H9 (cell line): Measurements from ENCODE around the gene ATF6. TPM values are rescaled to one million over a fixed set of nuclear protein-coding genes. Genes with fewer than 3 reads are reported as not detected.

Experiments used
- DNase-seq: peaks from one replicate; pipeline ENCODE4 v3.0.0-alpha.2; 2017
- H2AFZ ChIP-seq: one replicate; pipeline ENCODE4 v1.6.1; 2013; ENCODE audit warnings: mild to moderate bottlenecking, low read length, control low read depth, moderate library complexity
- H2AK5ac ChIP-seq: 2 replicates; pipeline ENCODE4 v1.6.1; 2013; ENCODE audit warnings: low read length, control low read depth, mixed read lengths; ENCODE audit not compliant: insufficient read length
- H2BK120ac ChIP-seq: one replicate; pipeline ENCODE4 v1.6.1; 2013; ENCODE audit warnings: low read depth, mild to moderate bottlenecking, low read length, control low read depth, inconsistent platforms; ENCODE audit not compliant: poor library complexity, severe bottlenecking
- H2BK12ac ChIP-seq: 2 replicates; pipeline ENCODE4 v1.6.1; 2013; ENCODE audit warnings: low read length, control low read depth, mixed read lengths, low read depth; ENCODE audit not compliant: insufficient read length
- H2BK15ac ChIP-seq: 2 replicates; pipeline ENCODE4 v1.6.1; 2013; ENCODE audit warnings: low read depth, low read length, control low read depth
- H2BK20ac ChIP-seq: one replicate; pipeline ENCODE4 v1.6.1; 2013; ENCODE audit warnings: low read depth, mild to moderate bottlenecking, low read length, control low read depth, inconsistent platforms; ENCODE audit not compliant: poor library complexity, severe bottlenecking
- H2BK5ac ChIP-seq: 2 replicates; pipeline ENCODE4 v1.6.1; 2013; ENCODE audit warnings: low read length, control low read depth, mixed read lengths; ENCODE audit not compliant: insufficient read length
- H3K14ac ChIP-seq: 2 replicates; pipeline ENCODE4 v1.6.1; 2013; ENCODE audit warnings: low read length, control low read depth; ENCODE audit not compliant: insufficient read depth
- H3K18ac ChIP-seq: 2 replicates; pipeline ENCODE4 v1.6.1; 2013; ENCODE audit warnings: low read depth, mild to moderate bottlenecking, mixed read lengths, low read length, control low read depth; ENCODE audit not compliant: insufficient read length
- H3K23ac ChIP-seq: 2 replicates; pipeline ENCODE4 v1.6.1; 2013; ENCODE audit warnings: low read length, control low read depth, mixed read lengths, low read depth; ENCODE audit not compliant: insufficient read length
- H3K23me2 ChIP-seq: 2 replicates; pipeline ENCODE4 v1.6.1; 2013; ENCODE audit warnings: low read depth, mild to moderate bottlenecking, mixed read lengths, low read length, control low read depth; ENCODE audit not compliant: insufficient read length, poor library complexity, severe bottlenecking
- H3K27ac ChIP-seq: 2 replicates; pipeline ENCODE4 v1.5.1; 2013; ENCODE audit warnings: low read length, control low read depth, mixed read lengths, low read depth; ENCODE audit not compliant: insufficient read length
- H3K27me3 ChIP-seq: 2 replicates; pipeline ENCODE4 v1.6.1; 2013; ENCODE audit warnings: low read length, control low read depth, inconsistent platforms; ENCODE audit not compliant: insufficient read depth
- H3K4ac ChIP-seq: 2 replicates; pipeline ENCODE4 v1.6.1; 2013; ENCODE audit warnings: low read depth, mild to moderate bottlenecking, control low read depth, inconsistent platforms, low read length, moderate library complexity
- H3K4me1 ChIP-seq: 2 replicates; pipeline ENCODE4 v1.6.1; 2013; ENCODE audit warnings: low read length, control low read depth, inconsistent platforms; ENCODE audit not compliant: insufficient read depth
- H3K4me2 ChIP-seq: 2 replicates; pipeline ENCODE4 v1.6.1; 2013; ENCODE audit warnings: low read length, control low read depth, mixed read lengths; ENCODE audit not compliant: insufficient read length, insufficient read depth
- H3K56ac ChIP-seq: 2 replicates; pipeline ENCODE4 v1.6.1; 2013; ENCODE audit warnings: low read depth, mild to moderate bottlenecking, mixed read lengths, low read length, control low read depth; ENCODE audit not compliant: insufficient read length
- H3K79me1 ChIP-seq: 2 replicates; pipeline ENCODE4 v1.6.1; 2013; ENCODE audit warnings: low read depth, mild to moderate bottlenecking, moderate library complexity, low read length, control low read depth, inconsistent platforms; ENCODE audit not compliant: insufficient read depth, poor library complexity, severe bottlenecking
- H3K79me2 ChIP-seq: 2 replicates; pipeline ENCODE4 v1.6.1; 2013; ENCODE audit warnings: low read length, control low read depth, inconsistent platforms; ENCODE audit not compliant: insufficient read depth
- H3K9ac ChIP-seq: 2 replicates; pipeline ENCODE4 v1.6.1; 2013; ENCODE audit warnings: low read length, control low read depth, mixed read lengths; ENCODE audit not compliant: insufficient read length; ENCODE audit errors: extremely low read depth
- H3K9me3 ChIP-seq: one replicate; pipeline ENCODE4 v1.6.1; 2013; ENCODE audit warnings: low read depth, low read length, inconsistent platforms; ENCODE audit not compliant: control insufficient read depth
- H3T11ph ChIP-seq: one replicate; pipeline ENCODE4 v1.6.1; 2013; ENCODE audit warnings: mild to moderate bottlenecking, low read length, control low read depth, inconsistent platforms
- H4K20me1 ChIP-seq: one replicate; pipeline ENCODE4 v1.6.1; 2013; ENCODE audit not compliant: control insufficient read depth, insufficient read length, insufficient read depth
- H4K5ac ChIP-seq: 2 replicates; pipeline ENCODE4 v1.6.1; 2013; ENCODE audit warnings: low read depth, mild to moderate bottlenecking, mixed read lengths, low read length, control low read depth; ENCODE audit not compliant: insufficient read length
- H4K8ac ChIP-seq: replicated peaks from 2 replicates; pipeline ENCODE4 v1.6.1; 2013; ENCODE audit warnings: low read length, control low read depth, mixed read lengths, low read depth; ENCODE audit not compliant: insufficient read length
- H4K91ac ChIP-seq: 2 replicates; pipeline ENCODE4 v1.6.1; 2013; ENCODE audit warnings: low read depth, mild to moderate bottlenecking, moderate library complexity, mixed read lengths, low read length, control low read depth; ENCODE audit not compliant: insufficient read length
- H3K27ac Mint-ChIP-seq, 3 experiments: 2 replicates in 2 of 3; 3 replicates in 1 of 3; pipeline ENCODE4 v1.8.0; 2020 to 2021; ENCODE audit warnings: mixed read lengths in 3 of 3, mild to moderate bottlenecking in 1 of 3, moderate library complexity in 1 of 3
- H3K27me3 Mint-ChIP-seq: 2 replicates; pipeline ENCODE4 v1.8.0; 2021; ENCODE audit warnings: low read depth, mild to moderate bottlenecking, moderate library complexity, mixed read lengths
- H3K36me3 Mint-ChIP-seq, 3 experiments: 2 replicates in 2 of 3; 3 replicates in 1 of 3; pipeline ENCODE4 v1.8.0; 2020 to 2021; ENCODE audit warnings: low read depth in 3 of 3, mixed read lengths in 3 of 3; ENCODE audit not compliant: insufficient read depth in 1 of 3
- H3K4me1 Mint-ChIP-seq, 2 experiments: 2 replicates each; pipeline ENCODE4 v1.8.0; 2020; ENCODE audit warnings: mixed read lengths in 2 of 2
- H3K4me3 Mint-ChIP-seq, 2 experiments: 2 replicates in 1 of 2; 3 replicates in 1 of 2; pipeline ENCODE4 v1.8.0; 2020 to 2021; ENCODE audit warnings: mild to moderate bottlenecking in 2 of 2, mixed read lengths in 2 of 2, moderate library complexity in 1 of 2
- H3K9me3 Mint-ChIP-seq, 2 experiments: 2 replicates in 1 of 2; 3 replicates in 1 of 2; pipeline ENCODE4 v1.8.0; 2020; ENCODE audit warnings: mild to moderate bottlenecking in 2 of 2, mixed read lengths in 2 of 2, moderate library complexity in 1 of 2
- CTCF ChIP-seq: fragments of 200-600 bp; sonication (generic); conservative IDR thresholded peaks from 3 replicates; pipeline ENCODE4 v1.8.0; 2021; ENCODE audit warnings: antibody characterized with exemption, mild to moderate bottlenecking
- WGBS: extraction: QIAGEN DNeasy Blood & Tissue Kit; methylation state at CpG from one replicate; pipeline ENCODE4 v1.1.7; 2013; ENCODE audit warnings: missing lambda C conversion rate, low lambda C conversion rate, mixed read lengths; ENCODE audit not compliant: insufficient read length; ENCODE audit errors: extremely low coverage; 5-methylcytosine and 5-hydroxymethylcytosine counted together
- total RNA-seq: library from RNA; stranded (reverse); gene quantifications from 2 replicates; pipeline ENCODE4 v1.2.1, GENCODE V29; 2021

ATF6 gene
- total RNA-seq, 1 experiment from 2014 or later, result 11.2 TPM

- Histone ChIP-seq H2AK5ac (no peak overlapping the region), H2BK12ac (no peak overlapping the region), H2BK5ac (no peak overlapping the region), H3K9ac (no peak overlapping the region), H3K56ac (no peak overlapping the region), H4K91ac (no peak overlapping the region), H3K18ac (no peak overlapping the region), H3K79me2 (no peaks in the 10 kb centered on the region), H4K8ac (no peak overlapping the region), H3K23me2 (no peaks in the 10 kb centered on the region), H3K23ac (no peak overlapping the region), H3T11ph (no peak overlapping the region), H2AFZ (no peak overlapping the region), H4K20me1 (no peaks in the 10 kb centered on the region), H2BK15ac (no peak overlapping the region), H3K4me1 (no peaks in the 10 kb centered on the region), H2BK120ac (no peak overlapping the region), H3K79me1 (no peaks in the 10 kb centered on the region), H3K27ac (no peak overlapping the region), H3K4ac (no peak overlapping the region), H3K14ac (no peak overlapping the region), H3K9me3 (no peaks in the 10 kb centered on the region), H4K5ac (no peak overlapping the region), H3K4me2 (no peak overlapping the region), H3K27me3 (no peaks in the 10 kb centered on the region), H2BK20ac (no peak overlapping the region)
- TF ChIP-seq CTCF, result no peak
- Mint-ChIP-seq H3K27ac (no peak overlapping the region), H3K4me1 (no peaks in the 10 kb centered on the region), H3K9me3 (no peaks in the 10 kb centered on the region), H3K27me3 (no peaks in the 10 kb centered on the region), H3K4me3 (no peak overlapping the region), H3K36me3 (no peaks in the 10 kb centered on the region)
- no CpG with 5 or more reads among the region's 1 CpG for WGBS
- no peak for DNase-seq
Observed at GRCh38 chr1:161935264-161935663, 169.1 kb downstream of the ATF6 start.
